B cell (primary cell): ENCODE measurements around the gene MRPL41. TPM values are rescaled to one million over a fixed set of nuclear protein-coding genes. Genes with fewer than 3 reads are reported as not detected.

ENCODE experiments used
- ATAC-seq: fragments of 200-7000 bp; cut with Tn5 transposase; one replicate; pipeline ENCODE4 v1.10.0; 2021; ENCODE audit warnings: low read depth, mild to moderate bottlenecking, moderate number of reproducible peaks, moderate library complexity
- CTCF ChIA-PET: fragments of 350-600 bp; sonication (Branson Sonifier 250); formaldehyde crosslinking; loops from one replicate; lab custom pipeline; 2021; ENCODE audit warnings: antibody characterized with exemption, inconsistent platforms; lab: Charles Lee
- POLR2A ChIA-PET: fragments of 350-600 bp; sonication (Branson Sonifier 250); formaldehyde crosslinking; loops from one replicate; lab custom pipeline; 2021; ENCODE audit warnings: antibody characterized with exemption; lab: Charles Lee
- DNase-seq: peaks from one replicate; pipeline ENCODE4 v3.0.0; 2013
- H2AFZ ChIP-seq: 2 replicates; pipeline ENCODE4 v1.6.1; 2012; ENCODE audit warnings: mild to moderate bottlenecking, low read depth, low read length; ENCODE audit not compliant: insufficient read depth, poor library complexity, severe bottlenecking
- H3K27ac ChIP-seq, 2 donors: 1 replicate in 1 of 2; 2 replicates in 1 of 2; pipeline ENCODE4 v1.5.1; 2012 to 2013; ENCODE audit warnings: low read length in 2 of 2, mild to moderate bottlenecking in 2 of 2, moderate library complexity in 1 of 2
- H3K27me3 ChIP-seq, 4 experiments: fragments of 200-600 bp in 1 of 4; sonication (generic) in 1 of 4; replicated peaks in 1 of 4; 1 replicate in 2 of 4; 2 replicates in 2 of 4; pipeline versions ENCODE4 v1.6.1 to v1.7.0; 2013 to 2016; ENCODE audit warnings: low read length in 3 of 4, mild to moderate bottlenecking in 2 of 4, mixed read lengths in 1 of 4, moderate library complexity in 1 of 4; ENCODE audit not compliant: insufficient read depth in 4 of 4, control insufficient read depth in 3 of 4; ENCODE audit errors: control extremely low read depth in 1 of 4
- H3K36me3 ChIP-seq, 2 experiments: replicated peaks in 1 of 2; 1 replicate in 1 of 2; 2 replicates in 1 of 2; pipeline versions ENCODE4 v1.6.1 to v1.7.1; 2013; ENCODE audit warnings: low read length in 1 of 2; ENCODE audit not compliant: insufficient read depth in 2 of 2, control insufficient read depth in 1 of 2; ENCODE audit errors: control extremely low read depth in 1 of 2, extremely low read depth in 1 of 2
- H3K4me1 ChIP-seq, 2 donors: fragments of 200-600 bp in 1 of 2; sonication (generic) in 1 of 2; 1 replicate in 1 of 2; 2 replicates in 1 of 2; pipeline versions ENCODE4 v1.5.1 to v1.6.1; 2013 to 2017; ENCODE audit warnings: low read length in 2 of 2; ENCODE audit not compliant: control insufficient read depth in 2 of 2, insufficient read depth in 2 of 2
- H3K4me2 ChIP-seq: replicated peaks from 2 replicates; pipeline ENCODE3; 2012; ENCODE audit warnings: mild to moderate bottlenecking, low read depth, low read length; ENCODE audit not compliant: poor library complexity, severe bottlenecking
- H3K4me3 ChIP-seq, 5 experiments: fragments of 200-600 bp in 1 of 5; sonication (generic) in 1 of 5; 1 replicate in 3 of 5; 2 replicates in 2 of 5; pipeline versions ENCODE4 v1.5.1 to v1.7.0; 2011 to 2016; ENCODE audit warnings: low read length in 4 of 5, mild to moderate bottlenecking in 4 of 5, low read depth in 2 of 5, control low read depth in 1 of 5, moderate library complexity in 1 of 5; ENCODE audit not compliant: insufficient read depth in 1 of 5; ENCODE audit errors: control extremely low read depth in 1 of 5, extremely low read depth in 1 of 5
- H3K79me2 ChIP-seq: fragments of 200-600 bp; sonication (generic); one replicate; pipeline ENCODE4 v1.6.0; 2016; ENCODE audit warnings: low read length; ENCODE audit not compliant: control insufficient read depth, insufficient read depth
- H3K9ac ChIP-seq: fragments of 200-600 bp; sonication (generic); 2 replicates; pipeline ENCODE4 v1.6.1; 2017; ENCODE audit warnings: mild to moderate bottlenecking, low read length, moderate library complexity
- H3K9me3 ChIP-seq, 3 donors: one replicate each; pipeline versions ENCODE4 v1.6.1 to v1.7.1; 2013; ENCODE audit warnings: low read length in 2 of 3; ENCODE audit not compliant: control insufficient read depth in 2 of 3, insufficient read depth in 1 of 3; ENCODE audit errors: control extremely low read depth in 1 of 3
- H4K20me1 ChIP-seq: 2 replicates; pipeline ENCODE4 v1.6.0; 2012; ENCODE audit warnings: mild to moderate bottlenecking, low read length; ENCODE audit not compliant: insufficient read depth, control insufficient read depth, poor library complexity, severe bottlenecking
- H3K27ac Mint-ChIP-seq: one replicate; pipeline ENCODE4 v1.8.0; 2021; ENCODE audit warnings: mixed read lengths
- H3K27me3 Mint-ChIP-seq: one replicate; pipeline ENCODE4 v1.8.0; 2021; ENCODE audit warnings: mixed read lengths
- H3K4me1 Mint-ChIP-seq: one replicate; pipeline ENCODE4 v1.8.0; 2021; ENCODE audit warnings: mixed read lengths
- H3K4me3 Mint-ChIP-seq: one replicate; pipeline ENCODE4 v1.8.0; 2021; ENCODE audit warnings: mixed read lengths
- H3K9me3 Mint-ChIP-seq: one replicate; pipeline ENCODE4 v1.8.0; 2022; ENCODE audit warnings: mixed read lengths; ENCODE audit not compliant: insufficient read depth
- CTCF ChIP-seq: fragments of 200-600 bp; IDR thresholded peaks from one replicate; pipeline ENCODE4 v1.8.0; 2022; ENCODE audit warnings: antibody characterized with exemption, mild to moderate bottlenecking
- EZH2 ChIP-seq: IDR thresholded peaks from 2 replicates; pipeline ENCODE4 v1.6.1; 2012; ENCODE audit warnings: borderline replicate concordance, low read depth, mild to moderate bottlenecking, moderate library complexity, low read length; ENCODE audit not compliant: insufficient read depth, poor library complexity, severe bottlenecking
- WGBS: methylation state at CpG from one replicate; pipeline ENCODE4 v1.1.5; 2013; ENCODE audit warnings: missing lambda C conversion rate; ENCODE audit not compliant: insufficient coverage; 5-methylcytosine and 5-hydroxymethylcytosine counted together
- intact Hi-C: fragments of 100-400 bp; cut with micrococcal nuclease; formaldehyde crosslinking; loops from one replicate; pipeline ENCODE4 v1.10.0; 2022
- polyA plus RNA-seq: library from polyadenylated mRNA; depleted of rRNA; stranded (reverse); fragments of >200 nt; gene quantifications from 2 replicates; pipeline ENCODE4 v1.2.3, GENCODE V29; 2012
- total RNA-seq, 2 donors: library from RNA; stranded (reverse); fragments of 120-200 nt in 1 of 2; gene quantifications; 1 replicate in 1 of 2; 2 replicates in 1 of 2; pipeline versions ENCODE4 v1.2.3 to v1.2.4, GENCODE V29; 2013 to 2022

The MRPL41 gene
- total and polyA plus RNA-seq, 2 donors (not counting 1 experiment from before 2014, with no cell fraction given), result 59.2 to 70.9 TPM

GRCh38 chr9:137554349-137554748 is 2.7 kb downstream of the MRPL41 start:
- DNase-seq (no peak), ATAC-seq (no peak)
- H3K27ac ChIP-seq, result no peak overlapping the region
- peaks cover 4% of the 10 kb centered on the region for H4K20me1 ChIP-seq
- Mint-ChIP-seq H3K4me1 (peaks cover 13% of the 10 kb centered on the region), H3K9me3 (no peaks in the 10 kb centered on the region), H3K27me3 (no peaks in the 10 kb centered on the region), H3K27ac (no peak overlapping the region), H3K4me3 (no peak overlapping the region)
- no peak for TF ChIP-seq CTCF
- TF ChIP-seq EZH2, result no peak
- H3K4me2 ChIP-seq, result no peak overlapping the region
- H3K4me1 ChIP-seq, result peaks cover 9 to 13% of the 10 kb centered on the region in 2 donors
- H3K4me3 ChIP-seq, result no peak overlapping the region
- no peaks in the 10 kb centered on the region for H3K79me2 ChIP-seq
- CTCF ChIA-PET, result interaction anchor here (0.6 to 1.6 kb wide), 2 partner anchors 25 to 74 kb away, joined by 3 to 6 read pairs; partner anchors contain the start of gene DPH7
- intact Hi-C loops, result no loop called here
- H3K9ac ChIP-seq, result no peak overlapping the region
- WGBS, result no CpG with 5 or more reads among the region's 1 CpG
- H2AFZ ChIP-seq, result no peak overlapping the region
- POLR2A ChIA-PET, result no interaction called here
- H3K36me3 ChIP-seq, result peaks cover 0 to 21% of the 10 kb centered on the region in 2 experiments
- H3K9me3 ChIP-seq, result peaks cover 0 to 3% (median 0%) of the 10 kb centered on the region in 3 donors
- H3K27me3 ChIP-seq, result no peaks in the 10 kb centered on the region

- no peaks in the 10 kb centered on the region for H3K27me3 ChIP-seq
- H3K27me3 Mint-ChIP-seq, result no peaks in the 10 kb centered on the region
- H3K4me2 ChIP-seq, result no peak overlapping the region
- no peak for TF ChIP-seq CTCF
- H3K9me3 ChIP-seq, result peaks cover 0 to 3% (median 0%) of the 10 kb centered on the region in 3 donors
- H3K27ac Mint-ChIP-seq, result no peak overlapping the region
- WGBS, result 92% methylated on average over 8 of the region's 10 CpGs
- no peak overlapping the region for H3K4me3 ChIP-seq
- H3K36me3 ChIP-seq, result peaks cover 0 to 26% of the 10 kb centered on the region in 2 experiments
- intact Hi-C loops, result no loop called here
- H3K9ac ChIP-seq, result no peak overlapping the region
- CTCF ChIA-PET, result no interaction called here
- ATAC-seq (no peak), DNase-seq (no peak)
- no peak overlapping the region for H3K4me3 Mint-ChIP-seq
- peaks cover under 1 to 5% of the 10 kb centered on the region in 2 donors for H3K4me1 ChIP-seq
- peaks cover 4% of the 10 kb centered on the region for H4K20me1 ChIP-seq
- H3K9me3 Mint-ChIP-seq, result no peaks in the 10 kb centered on the region
- no peak overlapping the region for H3K27ac ChIP-seq
- POLR2A ChIA-PET, result no interaction called here
- no peaks in the 10 kb centered on the region for H3K79me2 ChIP-seq
- H2AFZ ChIP-seq, result no peak overlapping the region
- H3K4me1 Mint-ChIP-seq, result peaks cover 6% of the 10 kb centered on the region
Measured at GRCh38 chr9:137555179-137555578, 3.5 kb downstream of the MRPL41 start.
